B cell (primary cell): ENCODE results near the gene G6PD. TPM values are rescaled to one million over a fixed set of nuclear protein-coding genes. Genes with fewer than 3 reads are reported as not detected.

ENCODE experiments used
- ATAC-seq: fragments of 200-7000 bp; cut with Tn5 transposase; one replicate; pipeline ENCODE4 v1.10.0; 2021; ENCODE audit warnings: low read depth, mild to moderate bottlenecking, moderate number of reproducible peaks, moderate library complexity
- CTCF ChIA-PET: fragments of 350-600 bp; sonication (Branson Sonifier 250); formaldehyde crosslinking; loops from one replicate; lab custom pipeline; 2021; ENCODE audit warnings: antibody characterized with exemption, inconsistent platforms; lab: Charles Lee
- POLR2A ChIA-PET: fragments of 350-600 bp; sonication (Branson Sonifier 250); formaldehyde crosslinking; loops from one replicate; lab custom pipeline; 2021; ENCODE audit warnings: antibody characterized with exemption; lab: Charles Lee
- DNase-seq: peaks from one replicate; pipeline ENCODE4 v3.0.0; 2013
- H2AFZ ChIP-seq: 2 replicates; pipeline ENCODE4 v1.6.1; 2012; ENCODE audit warnings: mild to moderate bottlenecking, low read depth, low read length; ENCODE audit not compliant: insufficient read depth, poor library complexity, severe bottlenecking
- H3K27ac ChIP-seq, 2 donors: 1 replicate in 1 of 2; 2 replicates in 1 of 2; pipeline ENCODE4 v1.5.1; 2012 to 2013; ENCODE audit warnings: low read length in 2 of 2, mild to moderate bottlenecking in 2 of 2, moderate library complexity in 1 of 2
- H3K27me3 ChIP-seq, 4 experiments: fragments of 200-600 bp in 1 of 4; sonication (generic) in 1 of 4; replicated peaks in 1 of 4; 1 replicate in 2 of 4; 2 replicates in 2 of 4; pipeline versions ENCODE4 v1.6.1 to v1.7.0; 2013 to 2016; ENCODE audit warnings: low read length in 3 of 4, mild to moderate bottlenecking in 2 of 4, mixed read lengths in 1 of 4, moderate library complexity in 1 of 4; ENCODE audit not compliant: insufficient read depth in 4 of 4, control insufficient read depth in 3 of 4; ENCODE audit errors: control extremely low read depth in 1 of 4
- H3K36me3 ChIP-seq, 2 experiments: replicated peaks in 1 of 2; 1 replicate in 1 of 2; 2 replicates in 1 of 2; pipeline versions ENCODE4 v1.6.1 to v1.7.1; 2013; ENCODE audit warnings: low read length in 1 of 2; ENCODE audit not compliant: insufficient read depth in 2 of 2, control insufficient read depth in 1 of 2; ENCODE audit errors: control extremely low read depth in 1 of 2, extremely low read depth in 1 of 2
- H3K4me1 ChIP-seq, 2 donors: fragments of 200-600 bp in 1 of 2; sonication (generic) in 1 of 2; 1 replicate in 1 of 2; 2 replicates in 1 of 2; pipeline versions ENCODE4 v1.5.1 to v1.6.1; 2013 to 2017; ENCODE audit warnings: low read length in 2 of 2; ENCODE audit not compliant: control insufficient read depth in 2 of 2, insufficient read depth in 2 of 2
- H3K4me2 ChIP-seq: replicated peaks from 2 replicates; pipeline ENCODE3; 2012; ENCODE audit warnings: mild to moderate bottlenecking, low read depth, low read length; ENCODE audit not compliant: poor library complexity, severe bottlenecking
- H3K4me3 ChIP-seq, 5 experiments: fragments of 200-600 bp in 1 of 5; sonication (generic) in 1 of 5; 1 replicate in 3 of 5; 2 replicates in 2 of 5; pipeline versions ENCODE4 v1.5.1 to v1.7.0; 2011 to 2016; ENCODE audit warnings: low read length in 4 of 5, mild to moderate bottlenecking in 4 of 5, low read depth in 2 of 5, control low read depth in 1 of 5, moderate library complexity in 1 of 5; ENCODE audit not compliant: insufficient read depth in 1 of 5; ENCODE audit errors: control extremely low read depth in 1 of 5, extremely low read depth in 1 of 5
- H3K79me2 ChIP-seq: fragments of 200-600 bp; sonication (generic); one replicate; pipeline ENCODE4 v1.6.0; 2016; ENCODE audit warnings: low read length; ENCODE audit not compliant: control insufficient read depth, insufficient read depth
- H3K9ac ChIP-seq: fragments of 200-600 bp; sonication (generic); 2 replicates; pipeline ENCODE4 v1.6.1; 2017; ENCODE audit warnings: mild to moderate bottlenecking, low read length, moderate library complexity
- H3K9me3 ChIP-seq, 3 donors: one replicate each; pipeline versions ENCODE4 v1.6.1 to v1.7.1; 2013; ENCODE audit warnings: low read length in 2 of 3; ENCODE audit not compliant: control insufficient read depth in 2 of 3, insufficient read depth in 1 of 3; ENCODE audit errors: control extremely low read depth in 1 of 3
- H4K20me1 ChIP-seq: 2 replicates; pipeline ENCODE4 v1.6.0; 2012; ENCODE audit warnings: mild to moderate bottlenecking, low read length; ENCODE audit not compliant: insufficient read depth, control insufficient read depth, poor library complexity, severe bottlenecking
- H3K27ac Mint-ChIP-seq: one replicate; pipeline ENCODE4 v1.8.0; 2021; ENCODE audit warnings: mixed read lengths
- H3K27me3 Mint-ChIP-seq: one replicate; pipeline ENCODE4 v1.8.0; 2021; ENCODE audit warnings: mixed read lengths
- H3K4me1 Mint-ChIP-seq: one replicate; pipeline ENCODE4 v1.8.0; 2021; ENCODE audit warnings: mixed read lengths
- H3K4me3 Mint-ChIP-seq: one replicate; pipeline ENCODE4 v1.8.0; 2021; ENCODE audit warnings: mixed read lengths
- H3K9me3 Mint-ChIP-seq: one replicate; pipeline ENCODE4 v1.8.0; 2022; ENCODE audit warnings: mixed read lengths; ENCODE audit not compliant: insufficient read depth
- EZH2 ChIP-seq: IDR thresholded peaks from 2 replicates; pipeline ENCODE4 v1.6.1; 2012; ENCODE audit warnings: borderline replicate concordance, low read depth, mild to moderate bottlenecking, moderate library complexity, low read length; ENCODE audit not compliant: insufficient read depth, poor library complexity, severe bottlenecking
- WGBS: methylation state at CpG from one replicate; pipeline ENCODE4 v1.1.5; 2013; ENCODE audit warnings: missing lambda C conversion rate; ENCODE audit not compliant: insufficient coverage; 5-methylcytosine and 5-hydroxymethylcytosine counted together
- intact Hi-C: fragments of 100-400 bp; cut with micrococcal nuclease; formaldehyde crosslinking; loops from one replicate; pipeline ENCODE4 v1.10.0; 2022
- polyA plus RNA-seq: library from polyadenylated mRNA; depleted of rRNA; stranded (reverse); fragments of >200 nt; gene quantifications from 2 replicates; pipeline ENCODE4 v1.2.3, GENCODE V29; 2012
- total RNA-seq, 2 donors: library from RNA; stranded (reverse); fragments of 120-200 nt in 1 of 2; gene quantifications; 1 replicate in 1 of 2; 2 replicates in 1 of 2; pipeline versions ENCODE4 v1.2.3 to v1.2.4, GENCODE V29; 2013 to 2022
- TF ChIP-seq, protein P1 (sequence below): fragments of 200-600 bp; IDR thresholded peaks from one replicate; pipeline ENCODE4 v1.8.0; 2022; ENCODE audit warnings: antibody characterized with exemption, mild to moderate bottlenecking

The G6PD gene
- total and polyA plus RNA-seq, 2 donors (not counting 1 experiment from before 2014, with no cell fraction given): 61.2 to 64.4 TPM

DNA sequence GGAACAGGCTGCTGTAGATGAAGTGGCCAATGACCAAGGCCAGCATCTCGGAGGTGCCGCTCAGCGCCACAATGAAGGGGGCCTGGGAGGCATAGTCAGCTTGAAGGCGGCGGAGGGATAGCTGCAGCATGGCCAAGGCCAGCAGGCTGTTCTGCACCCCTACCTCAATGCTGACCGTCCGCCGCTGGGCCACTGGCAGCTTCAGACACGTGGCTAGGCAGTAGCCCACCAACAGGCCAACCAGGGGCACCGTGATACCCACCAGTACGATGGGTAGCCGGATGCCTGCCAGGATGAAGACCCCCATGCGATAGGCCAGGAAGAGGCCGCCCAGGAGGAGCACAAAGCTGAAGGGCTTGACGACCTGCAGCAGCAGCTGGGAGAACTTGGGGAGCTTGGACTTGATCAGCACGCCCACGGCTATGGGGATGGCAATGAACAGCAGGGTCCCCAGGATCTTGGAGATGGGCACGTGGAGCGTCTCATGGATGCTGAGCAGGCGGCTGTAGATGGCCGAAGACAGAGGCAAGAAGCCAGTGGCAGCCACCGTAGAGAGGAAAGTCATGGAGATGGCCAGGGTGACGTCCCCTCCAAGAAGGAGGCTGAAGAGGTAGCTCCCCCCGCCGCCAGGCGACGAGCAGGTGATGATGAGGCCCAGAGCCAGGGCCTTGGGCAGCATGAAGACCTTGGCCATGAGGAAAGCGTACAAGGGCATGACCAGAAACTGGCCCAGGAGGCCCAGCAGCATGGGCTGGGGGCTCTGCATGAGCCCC lies 58.9 kb downstream of the G6PD start:
- H2AFZ ChIP-seq: no peak overlapping the region
- peaks cover 20% of the 10 kb centered on the region for H3K79me2 ChIP-seq
- no peaks in the 10 kb centered on the region for H4K20me1 ChIP-seq
- H3K27me3 Mint-ChIP-seq: no peaks in the 10 kb centered on the region
- H3K9me3 Mint-ChIP-seq: no peaks in the 10 kb centered on the region
- WGBS: 93% methylated on average over 22 of the region's 28 CpGs
- peak overlapping the region; percentile 82 for H3K4me2 ChIP-seq
- no peak for DNase-seq
- ATAC-seq: no peak
- no peak overlapping the region for H3K27ac ChIP-seq
- no peaks in the 10 kb centered on the region for H3K9me3 ChIP-seq
- H3K36me3 ChIP-seq: peaks cover 0 to 13% of the 10 kb centered on the region in 2 experiments
- intact Hi-C loops: no loop called here
- H3K27me3 ChIP-seq: no peaks in the 10 kb centered on the region
- POLR2A ChIA-PET: interaction anchor here (1.1 to 1.6 kb wide), 5 partner anchors 27 to 89 kb away, joined by 3 to 10 read pairs (median 3); partner anchors contain the start of genes FAM3A and RPL10
- no peak overlapping the region for H3K9ac ChIP-seq
- peaks cover 5 to 42% of the 10 kb centered on the region in 2 donors for H3K4me1 ChIP-seq
- TF ChIP-seq, protein P1, sequence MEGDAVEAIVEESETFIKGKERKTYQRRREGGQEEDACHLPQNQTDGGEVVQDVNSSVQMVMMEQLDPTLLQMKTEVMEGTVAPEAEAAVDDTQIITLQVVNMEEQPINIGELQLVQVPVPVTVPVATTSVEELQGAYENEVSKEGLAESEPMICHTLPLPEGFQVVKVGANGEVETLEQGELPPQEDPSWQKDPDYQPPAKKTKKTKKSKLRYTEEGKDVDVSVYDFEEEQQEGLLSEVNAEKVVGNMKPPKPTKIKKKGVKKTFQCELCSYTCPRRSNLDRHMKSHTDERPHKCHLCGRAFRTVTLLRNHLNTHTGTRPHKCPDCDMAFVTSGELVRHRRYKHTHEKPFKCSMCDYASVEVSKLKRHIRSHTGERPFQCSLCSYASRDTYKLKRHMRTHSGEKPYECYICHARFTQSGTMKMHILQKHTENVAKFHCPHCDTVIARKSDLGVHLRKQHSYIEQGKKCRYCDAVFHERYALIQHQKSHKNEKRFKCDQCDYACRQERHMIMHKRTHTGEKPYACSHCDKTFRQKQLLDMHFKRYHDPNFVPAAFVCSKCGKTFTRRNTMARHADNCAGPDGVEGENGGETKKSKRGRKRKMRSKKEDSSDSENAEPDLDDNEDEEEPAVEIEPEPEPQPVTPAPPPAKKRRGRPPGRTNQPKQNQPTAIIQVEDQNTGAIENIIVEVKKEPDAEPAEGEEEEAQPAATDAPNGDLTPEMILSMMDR: no peak
- no peak for TF ChIP-seq EZH2
- H3K4me3 ChIP-seq: no peak overlapping the region
- H3K4me1 Mint-ChIP-seq: peaks cover 18% of the 10 kb centered on the region
- CTCF ChIA-PET: interaction anchor here (1.6 to 2.7 kb wide), 2 partner anchors 40 to 114 kb away, joined by 5 to 12 read pairs; no protein-coding TSS in a partner anchor
- peak overlapping the region; percentile 82 for H3K4me3 Mint-ChIP-seq
- peak overlapping the region; percentile 20 for H3K27ac Mint-ChIP-seq
